GM19240 (cell line): Measurements from ENCODE around the gene COLGALT1.
"Not testable (repeated sequence)": the region's sequence is repeated elsewhere in the genome, so short reads cannot be mapped to it uniquely, and the experiment has no call there.

Experiments
- DNase-seq: peaks from one replicate; pipeline ENCODE4 v3.0.0; 2011; ENCODE audit warnings: low spot score; ENCODE audit not compliant: insufficient read length

COLGALT1 gene

DNA sequence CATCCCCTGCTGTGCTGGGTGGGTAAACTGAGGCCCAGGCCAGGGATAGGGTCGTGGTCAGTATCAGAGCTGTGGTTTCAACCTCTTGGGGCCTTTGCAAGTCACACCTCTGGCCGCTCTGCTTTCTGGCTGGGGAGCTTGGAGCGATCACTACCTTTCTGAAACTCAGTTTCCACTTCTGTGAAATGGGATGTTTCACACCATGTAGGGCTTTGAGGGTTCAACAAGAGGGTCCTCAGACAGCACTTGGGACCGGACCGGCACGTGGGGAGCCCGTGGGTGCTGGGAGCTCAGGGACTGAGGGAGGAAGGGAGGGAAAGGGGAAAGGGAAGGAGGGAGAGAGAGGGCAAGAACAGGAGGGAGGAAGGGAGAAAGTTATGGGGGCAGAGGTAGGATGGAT, 22.9 kb upstream of the COLGALT1 start:
- DNase-seq: no peak

DNA sequence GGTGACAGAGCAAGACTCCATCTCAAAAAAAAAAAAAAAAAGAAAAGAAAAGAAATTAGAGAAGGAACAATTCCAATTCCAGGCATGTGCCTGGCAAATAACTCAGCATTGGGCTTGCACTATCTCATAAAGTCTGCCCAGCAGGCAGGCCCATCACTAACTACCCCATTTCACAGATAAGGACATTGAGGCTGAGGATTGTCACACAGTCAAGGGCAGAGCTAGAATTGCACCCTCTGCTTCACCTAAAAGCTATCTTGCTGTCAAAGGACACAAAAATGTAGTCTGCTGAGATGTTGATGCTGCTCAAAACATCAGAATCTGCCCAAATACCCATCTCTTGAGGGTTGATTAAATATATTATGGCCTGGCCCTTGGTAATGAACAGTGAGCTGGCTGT, 20.7 kb upstream of the COLGALT1 start:
- DNase-seq: no peak

GRCh38 chr19:17536955-17537354, 18.5 kb upstream of the COLGALT1 start:
- DNase-seq: no peak

GRCh38 chr19:17538684-17539237, 16.7 kb upstream of the COLGALT1 start:
- no peak for DNase-seq

- peak; percentile 82 for DNase-seq
These were observed 16.0 kb upstream of the COLGALT1 start for GRCh38 chr19:17539238-17540117.

GRCh38 chr19:17540174-17540573, 15.3 kb upstream of the COLGALT1 start:
- DNase-seq: no peak

DNA sequence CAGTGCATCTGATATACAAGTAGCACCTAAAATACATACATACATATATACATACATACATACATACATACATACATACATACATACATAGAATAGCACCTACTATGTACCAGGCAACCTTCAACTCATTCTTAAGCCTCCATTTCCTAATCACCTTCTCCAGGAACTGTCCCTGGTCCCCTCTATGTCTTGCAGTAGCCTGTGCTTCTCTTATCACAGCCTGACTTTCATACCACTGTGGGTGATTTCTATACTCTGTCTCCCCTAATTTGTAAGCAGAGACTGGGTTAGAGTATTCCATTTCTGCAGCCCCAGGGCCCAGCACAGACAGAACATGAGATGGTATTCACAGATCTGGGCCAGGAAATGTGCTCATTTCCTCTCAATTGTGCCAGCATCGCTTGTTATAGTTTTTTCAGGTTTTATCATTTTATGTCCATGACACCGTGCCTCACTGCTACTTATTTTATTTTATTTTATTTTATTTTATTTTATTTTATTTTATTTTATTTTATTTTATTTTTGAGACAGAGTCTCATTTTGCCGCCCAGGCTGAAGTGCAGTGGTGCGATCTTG, 14.2 kb upstream of the COLGALT1 start:
- no peak for DNase-seq

GRCh38 chr19:17542042-17542441, 13.4 kb upstream of the COLGALT1 start:
- DNase-seq: no peak

GRCh38 chr19:17542793-17543582, 12.5 kb upstream of the COLGALT1 start:
- no peak for DNase-seq

GRCh38 chr19:17543986-17544385, 11.5 kb upstream of the COLGALT1 start:
- no peak for DNase-seq

DNA sequence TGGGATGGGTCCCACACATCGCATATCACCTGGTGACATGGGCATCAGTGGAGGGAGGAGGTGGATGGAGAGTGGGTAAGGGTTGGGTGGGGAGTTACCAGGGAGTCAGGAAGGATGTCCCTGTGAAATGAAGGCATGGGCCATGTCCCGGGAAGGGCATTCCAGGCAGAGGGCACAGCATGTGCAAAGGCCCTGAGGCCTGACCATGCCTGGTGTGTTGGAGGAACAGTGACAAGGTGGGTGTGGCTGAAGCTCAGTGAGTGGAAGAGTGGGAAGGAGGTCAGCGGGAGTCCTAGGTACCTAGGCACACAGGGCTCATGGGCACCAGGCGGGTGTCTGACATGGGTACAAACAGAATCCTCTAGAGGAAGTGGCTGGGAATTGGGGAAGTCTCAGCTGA, 11.0 kb upstream of the COLGALT1 start:
- no peak for DNase-seq

GRCh38 chr19:17548145-17548544, 7.3 kb upstream of the COLGALT1 start:
- no peak for DNase-seq

GRCh38 chr19:17549085-17549740, 6.2 kb upstream of the COLGALT1 start:
- no peak for DNase-seq

GRCh38 chr19:17550076-17550667, 5.3 kb upstream of the COLGALT1 start:
- no peak for DNase-seq

- DNase-seq: not testable (repeated sequence)
These were observed 2.7 kb upstream of the COLGALT1 start for GRCh38 chr19:17552735-17553134.

- DNase-seq: no peak
These were observed 2.2 kb upstream of the COLGALT1 start for GRCh38 chr19:17553256-17553655.

DNA sequence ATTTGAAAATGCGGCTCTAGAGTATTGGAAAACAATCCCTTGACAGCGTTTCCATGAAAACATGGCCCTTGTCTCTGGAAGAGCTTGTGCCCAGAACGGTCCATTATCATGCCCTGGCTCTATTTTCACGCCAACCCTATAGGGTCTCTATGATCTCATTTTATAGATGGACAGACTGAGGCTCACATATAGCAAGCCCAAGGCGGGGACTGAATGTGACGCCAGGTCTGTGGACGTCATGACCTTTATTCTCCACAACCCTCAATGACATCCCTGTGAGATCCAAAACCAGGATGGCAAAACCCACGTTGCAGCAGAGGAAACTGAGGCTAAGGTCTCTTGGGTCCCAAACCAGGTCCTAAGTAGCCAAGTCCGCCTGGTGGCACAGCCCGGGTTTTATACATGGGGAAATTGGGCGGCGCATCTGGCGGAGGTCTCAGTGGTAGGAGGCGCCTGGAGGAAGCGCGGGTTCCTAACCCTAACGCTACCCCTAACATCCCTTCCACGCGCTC, 425 bp upstream of the COLGALT1 start:
- DNase-seq: no peak

DNA sequence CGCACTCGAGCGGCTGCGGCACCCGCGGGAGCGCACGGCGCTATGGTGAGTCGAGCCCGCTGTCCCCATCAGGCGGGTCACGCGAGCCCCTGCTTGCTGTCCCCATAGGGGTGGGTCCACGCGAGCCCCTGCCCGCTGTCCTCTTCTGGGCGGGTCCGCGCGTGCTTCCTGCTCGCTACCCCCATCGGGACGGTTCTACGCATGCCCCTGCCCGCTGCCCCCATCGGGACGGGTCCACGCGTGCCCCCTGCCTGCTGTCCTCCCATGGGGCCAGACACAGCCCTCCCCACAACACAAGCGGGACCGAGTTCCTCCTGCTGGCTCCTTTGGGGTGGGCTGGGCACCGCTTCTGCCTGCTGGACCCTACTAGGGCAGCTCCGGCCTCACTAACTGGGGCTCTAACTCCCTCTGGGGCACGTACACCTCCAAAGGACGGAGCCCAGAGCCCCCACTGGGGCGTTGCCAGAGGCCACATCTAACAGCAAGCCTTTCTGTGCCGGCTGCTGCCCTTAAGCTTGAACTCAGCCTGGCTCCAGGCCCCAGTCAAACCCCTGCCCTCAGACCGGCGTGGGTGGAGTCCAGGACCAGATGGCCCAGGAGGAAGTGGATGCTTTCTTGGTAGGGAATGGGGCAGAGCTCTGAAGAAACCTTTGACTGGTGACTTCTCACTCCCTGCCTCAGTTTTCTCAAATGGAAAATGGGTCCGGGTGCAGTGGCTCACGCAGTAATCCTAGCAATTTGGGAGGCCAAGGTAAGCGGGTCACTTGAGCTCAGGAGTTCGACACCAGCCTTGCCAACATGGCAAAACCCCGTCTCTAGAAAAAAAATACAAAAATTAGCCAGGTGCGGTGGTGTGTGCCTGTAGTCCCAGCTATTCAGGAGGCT, 722 bp downstream of the COLGALT1 start:
- no peak for DNase-seq

GRCh38 chr19:17556995-17557394, 1.5 kb downstream of the COLGALT1 start:
- DNase-seq: no peak

DNA sequence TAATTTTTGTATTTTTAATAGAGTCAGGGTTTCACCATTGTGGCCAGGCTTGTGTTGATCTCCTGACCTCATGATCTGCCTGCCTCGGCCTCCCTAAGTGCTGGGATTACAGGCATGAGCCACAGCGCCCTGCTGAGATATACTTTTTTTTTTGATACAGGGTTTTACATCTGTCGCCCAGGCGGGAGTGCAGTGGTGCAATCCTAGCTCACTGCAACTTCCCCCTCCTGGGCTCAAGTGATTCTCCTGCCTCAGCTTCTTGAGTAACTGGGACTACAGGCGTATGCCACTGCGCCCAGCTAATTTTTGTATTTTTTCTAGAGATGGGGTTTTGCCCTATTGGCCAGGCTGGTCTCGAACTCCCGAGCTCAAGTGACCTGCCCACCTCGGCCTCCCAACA, 2.0 kb downstream of the COLGALT1 start:
- DNase-seq: no peak
